Osteoblast (primary cell): Measurements from ENCODE around the gene IFNA6. TPM values are rescaled to one million over a fixed set of nuclear protein-coding genes. Genes with fewer than 3 reads are reported as not detected.
A peak's percentile ranks its signal among the peaks of the same experiment; 100 is the strongest.

Source experiments
- DNase-seq: peaks from one replicate; pipeline ENCODE4 v3.0.0; 2011; ENCODE audit warnings: low spot score, mixed read lengths; ENCODE audit not compliant: insufficient read length; ENCODE audit errors: missing footprints
- H2AFZ ChIP-seq: 2 replicates; pipeline ENCODE4 v1.6.0; 2011; ENCODE audit warnings: mild to moderate bottlenecking, low read length
- H3K27ac ChIP-seq: 2 replicates; pipeline ENCODE4 v1.5.1; 2011; ENCODE audit warnings: mild to moderate bottlenecking, low read depth, low read length, moderate library complexity
- H3K27me3 ChIP-seq: 2 replicates; pipeline ENCODE4 v1.6.0; 2012; ENCODE audit warnings: mild to moderate bottlenecking, control low read depth, inconsistent platforms, low read length, moderate library complexity; ENCODE audit not compliant: insufficient read depth
- H3K36me3 ChIP-seq: 2 replicates; pipeline ENCODE4 v1.5.1; 2011; ENCODE audit warnings: mild to moderate bottlenecking, low read length, control low read depth, moderate library complexity; ENCODE audit not compliant: insufficient read depth
- H3K4me1 ChIP-seq: 2 replicates; pipeline ENCODE4 v1.5.1; 2011; ENCODE audit warnings: mild to moderate bottlenecking, low read length, control low read depth, moderate library complexity; ENCODE audit not compliant: insufficient read depth
- H3K4me2 ChIP-seq: 2 replicates; pipeline ENCODE4 v1.6.0; 2011; ENCODE audit warnings: mild to moderate bottlenecking, low read length; ENCODE audit not compliant: insufficient read depth
- H3K4me3 ChIP-seq: fragments of 200-600 bp; sonication (generic); 3 replicates; pipeline ENCODE4 v1.5.1; 2012; ENCODE audit warnings: mild to moderate bottlenecking, low read length, inconsistent platforms; ENCODE audit not compliant: insufficient read depth
- H3K79me2 ChIP-seq: 2 replicates; pipeline ENCODE4 v1.6.0; 2012; ENCODE audit warnings: mild to moderate bottlenecking, low read length, control low read depth, inconsistent platforms; ENCODE audit not compliant: insufficient read depth
- H3K9me3 ChIP-seq: 2 replicates; pipeline ENCODE4 v1.5.1; 2011; ENCODE audit warnings: low read depth, low read length, control low read depth
- H4K20me1 ChIP-seq: 2 replicates; pipeline ENCODE4 v1.6.0; 2012; ENCODE audit warnings: mild to moderate bottlenecking, low read length, control low read depth; ENCODE audit not compliant: insufficient read depth
- total RNA-seq: library from RNA; depleted of rRNA; stranded (reverse); fragments of >200 nt; gene quantifications from 2 replicates; pipeline ENCODE4 v1.2.3, GENCODE V29; 2012
- TF ChIP-seq, protein P1 (sequence below): IDR thresholded peaks from 2 replicates; pipeline ENCODE4 v1.5.1; 2011; ENCODE audit warnings: mild to moderate bottlenecking, low read depth, low read length, moderate library complexity; ENCODE audit errors: extremely low read depth

Gene IFNA6
- total RNA-seq, 1 donor, result not detected

DNA sequence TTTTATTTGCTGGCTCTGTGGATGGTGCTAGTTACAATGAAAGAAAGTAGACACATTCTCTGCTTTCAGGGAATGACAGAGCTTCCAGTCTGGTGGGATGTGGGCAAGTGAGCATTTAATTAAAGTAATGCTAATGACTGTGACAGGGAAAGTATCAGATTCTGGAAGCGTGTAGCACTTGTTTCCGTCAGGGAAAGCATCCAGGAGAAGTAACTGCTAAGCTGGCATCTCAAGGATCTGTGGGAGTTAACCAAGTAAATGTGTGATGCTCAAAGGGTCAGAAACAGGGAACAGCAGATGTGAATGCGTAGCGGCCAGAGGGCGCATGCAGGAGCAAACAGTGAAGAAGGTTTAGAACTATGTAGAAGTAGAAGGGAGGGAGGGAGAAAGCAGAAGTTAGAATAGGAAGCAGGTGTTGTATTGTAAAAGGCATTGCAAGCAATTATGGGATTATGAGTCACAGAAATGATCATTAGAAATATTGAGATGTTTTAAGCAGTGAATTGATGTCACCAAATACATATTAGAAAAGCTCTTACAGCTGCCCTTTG is 27.7 kb downstream of the IFNA6 start:
- no peak overlapping the region for H3K27ac ChIP-seq
- no peak overlapping the region for H3K4me2 ChIP-seq
- H3K36me3 ChIP-seq, result peaks cover 18% of the 10 kb centered on the region
- peaks cover 32% of the 10 kb centered on the region for H3K79me2 ChIP-seq
- H3K4me1 ChIP-seq, result no peaks in the 10 kb centered on the region
- TF ChIP-seq, protein P1, sequence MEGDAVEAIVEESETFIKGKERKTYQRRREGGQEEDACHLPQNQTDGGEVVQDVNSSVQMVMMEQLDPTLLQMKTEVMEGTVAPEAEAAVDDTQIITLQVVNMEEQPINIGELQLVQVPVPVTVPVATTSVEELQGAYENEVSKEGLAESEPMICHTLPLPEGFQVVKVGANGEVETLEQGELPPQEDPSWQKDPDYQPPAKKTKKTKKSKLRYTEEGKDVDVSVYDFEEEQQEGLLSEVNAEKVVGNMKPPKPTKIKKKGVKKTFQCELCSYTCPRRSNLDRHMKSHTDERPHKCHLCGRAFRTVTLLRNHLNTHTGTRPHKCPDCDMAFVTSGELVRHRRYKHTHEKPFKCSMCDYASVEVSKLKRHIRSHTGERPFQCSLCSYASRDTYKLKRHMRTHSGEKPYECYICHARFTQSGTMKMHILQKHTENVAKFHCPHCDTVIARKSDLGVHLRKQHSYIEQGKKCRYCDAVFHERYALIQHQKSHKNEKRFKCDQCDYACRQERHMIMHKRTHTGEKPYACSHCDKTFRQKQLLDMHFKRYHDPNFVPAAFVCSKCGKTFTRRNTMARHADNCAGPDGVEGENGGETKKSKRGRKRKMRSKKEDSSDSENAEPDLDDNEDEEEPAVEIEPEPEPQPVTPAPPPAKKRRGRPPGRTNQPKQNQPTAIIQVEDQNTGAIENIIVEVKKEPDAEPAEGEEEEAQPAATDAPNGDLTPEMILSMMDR, result no peak
- no peak overlapping the region for H3K4me3 ChIP-seq
- peaks cover 14% of the 10 kb centered on the region for H4K20me1 ChIP-seq
- H3K9me3 ChIP-seq, result no peaks in the 10 kb centered on the region
- H2AFZ ChIP-seq, result no peak overlapping the region
- no peak for DNase-seq
- no peaks in the 10 kb centered on the region for H3K27me3 ChIP-seq

DNA sequence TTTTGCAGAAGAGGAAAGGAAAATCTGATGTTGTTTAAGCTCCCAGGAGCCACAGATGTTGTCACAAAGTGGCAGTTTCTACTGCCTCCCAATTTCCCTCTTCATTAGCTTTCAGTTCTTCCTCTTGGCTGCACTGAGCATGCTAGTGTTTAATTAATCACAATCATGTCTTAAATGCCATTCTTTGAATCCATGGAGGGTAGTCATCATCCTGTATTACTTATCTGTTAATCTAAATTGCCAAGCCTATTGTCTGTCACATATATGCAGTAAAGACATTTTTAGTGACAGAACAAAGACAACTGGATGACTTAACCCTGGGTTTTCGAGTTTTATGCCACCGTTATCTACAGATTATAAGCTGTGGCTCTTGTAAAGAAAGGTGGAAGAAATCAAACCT is 30.2 kb downstream of the IFNA6 start:
- Histone ChIP-seq H3K27me3 (peaks cover 18% of the 10 kb centered on the region), H4K20me1 (peaks cover 4% of the 10 kb centered on the region), H3K9me3 (no peaks in the 10 kb centered on the region), H2AFZ (no peak overlapping the region), H3K27ac (no peak overlapping the region), H3K4me1 (no peaks in the 10 kb centered on the region), H3K4me2 (no peak overlapping the region), H3K36me3 (peaks cover 15% of the 10 kb centered on the region), H3K79me2 (peaks cover 12% of the 10 kb centered on the region), H3K4me3 (no peak overlapping the region)
- TF ChIP-seq, protein P1, result no peak
- no peak for DNase-seq

DNA sequence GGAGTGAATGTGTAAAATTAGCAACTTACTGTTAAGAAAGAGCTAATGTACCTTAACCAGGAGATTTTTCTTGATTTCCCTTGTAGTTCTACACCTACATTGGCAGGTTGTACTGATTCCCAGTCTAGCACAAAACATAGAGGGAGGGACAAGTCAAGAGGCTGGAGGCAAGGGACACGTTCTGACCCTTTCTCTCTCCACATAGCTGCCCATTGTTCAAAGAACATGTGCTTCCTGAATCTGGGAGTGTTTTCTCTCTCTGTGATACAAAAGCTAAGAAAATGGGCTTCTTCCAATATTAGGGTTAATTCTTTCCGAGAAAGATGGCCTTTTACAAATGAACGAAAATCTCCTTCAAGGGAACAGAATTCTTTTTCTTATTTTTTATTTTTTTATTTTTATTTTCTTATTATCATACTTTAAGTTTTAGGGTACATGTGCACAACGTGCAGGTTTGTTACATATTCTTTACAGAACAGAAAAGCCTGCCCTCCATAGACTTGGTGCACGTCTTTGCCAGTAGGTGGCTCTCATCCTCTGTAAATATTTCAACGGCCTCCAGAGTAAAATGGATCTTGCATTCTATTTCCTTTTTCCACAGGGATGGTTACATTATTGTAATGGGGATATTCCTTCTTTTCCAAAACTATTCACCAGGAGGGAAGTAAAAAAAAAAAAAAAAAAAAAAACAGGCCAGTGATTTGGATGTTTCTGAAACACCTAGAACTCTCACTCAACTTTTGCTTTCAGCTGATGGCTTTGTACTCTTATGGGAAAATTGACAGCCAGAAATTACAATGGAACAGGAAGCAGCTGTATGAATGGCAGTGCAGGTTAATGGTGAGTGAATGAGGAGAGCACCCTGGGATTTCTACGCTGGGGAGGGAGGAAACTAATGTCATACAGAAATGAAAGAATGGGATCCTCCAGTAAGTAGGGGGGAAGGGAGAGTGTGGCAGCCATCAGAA is 32.4 kb downstream of the IFNA6 start:
- no peaks in the 10 kb centered on the region for H3K9me3 ChIP-seq
- TF ChIP-seq, protein P1, result peak; percentile 79
- H3K4me2 ChIP-seq, result no peak overlapping the region
- H3K36me3 ChIP-seq, result peaks cover 2% of the 10 kb centered on the region
- peaks cover 32% of the 10 kb centered on the region for H3K27me3 ChIP-seq
- no peak overlapping the region for H2AFZ ChIP-seq
- H3K4me1 ChIP-seq, result no peaks in the 10 kb centered on the region
- no peak for DNase-seq
- no peaks in the 10 kb centered on the region for H3K79me2 ChIP-seq
- no peak overlapping the region for H3K27ac ChIP-seq
- no peaks in the 10 kb centered on the region for H4K20me1 ChIP-seq
- H3K4me3 ChIP-seq, result no peak overlapping the region

DNA sequence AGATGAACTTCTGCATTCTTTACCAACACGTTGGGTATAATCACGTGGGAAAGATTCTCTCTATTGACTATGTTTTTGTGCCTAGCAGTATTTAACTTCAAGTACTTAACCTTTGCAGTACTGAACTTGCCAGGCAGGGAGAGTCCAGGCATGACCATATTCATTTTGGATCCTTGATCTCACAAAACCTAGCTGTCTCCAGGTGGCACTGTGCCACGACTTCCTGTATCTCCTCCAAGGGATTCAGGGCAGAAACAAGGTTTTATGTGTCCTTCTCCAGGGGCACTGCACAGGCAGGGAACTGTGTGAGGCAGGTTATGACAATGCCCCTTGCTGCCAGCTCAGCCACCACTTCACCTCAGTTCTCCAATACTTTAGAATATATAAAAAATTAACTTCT is 33.8 kb downstream of the IFNA6 start:
- H3K4me1 ChIP-seq, result no peaks in the 10 kb centered on the region
- H3K27ac ChIP-seq, result no peak overlapping the region
- no peak overlapping the region for H2AFZ ChIP-seq
- H3K9me3 ChIP-seq, result no peaks in the 10 kb centered on the region
- no peaks in the 10 kb centered on the region for H4K20me1 ChIP-seq
- no peak overlapping the region for H3K4me2 ChIP-seq
- no peaks in the 10 kb centered on the region for H3K36me3 ChIP-seq
- no peak for DNase-seq
- TF ChIP-seq, protein P1, result no peak
- peaks cover 32% of the 10 kb centered on the region for H3K27me3 ChIP-seq
- H3K79me2 ChIP-seq, result no peaks in the 10 kb centered on the region
- H3K4me3 ChIP-seq, result no peak overlapping the region
